Measurements from ENCODE around the gene KLC1. TPM values are rescaled to one million over a fixed set of nuclear protein-coding genes. Genes with fewer than 3 reads are reported as not detected.
"Not testable (repeated sequence)": the region's sequence is repeated elsewhere in the genome, so short reads cannot be mapped to it uniquely, and the experiment has no call there.

Gene KLC1
- total RNA-seq, 2 experiments from 2014 or later: 137 to 140 TPM

DNA sequence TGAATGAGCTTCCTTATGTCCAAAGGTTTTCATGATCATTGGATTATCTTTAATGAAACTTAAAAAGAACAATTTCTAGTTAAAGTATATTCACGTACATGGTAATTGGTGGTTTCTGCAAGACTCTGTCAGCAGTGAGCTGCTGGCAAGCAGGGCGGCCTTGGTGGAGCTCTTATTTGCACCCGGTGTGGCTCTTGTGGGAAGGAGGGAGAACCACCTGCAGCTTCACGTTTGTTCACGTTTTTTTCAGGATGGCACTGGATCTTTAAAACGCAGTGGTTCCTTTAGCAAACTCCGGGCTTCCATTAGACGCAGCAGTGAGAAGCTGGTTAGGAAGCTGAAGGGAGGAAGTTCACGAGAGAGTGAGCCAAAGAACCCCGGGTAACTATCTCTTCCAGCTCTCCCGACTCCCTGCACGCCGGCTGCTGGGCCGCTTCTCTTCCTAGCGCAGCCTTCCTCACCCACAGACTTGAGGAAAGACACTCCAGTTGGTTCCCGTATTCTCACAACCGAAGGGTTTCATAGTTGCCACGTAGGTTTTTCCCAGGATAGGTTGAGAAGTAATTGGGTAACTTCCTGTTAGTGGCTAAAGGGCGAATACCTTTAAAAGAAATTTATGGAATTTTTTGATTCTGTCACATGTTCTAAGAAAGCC is 57.9 kb downstream of the KLC1 start:
- Mint-ChIP-seq H3K4me1 (ENCODE audit: low read depth) (no peaks in the 10 kb centered on the region), H3K36me3 (ENCODE audit: low read depth) (peaks cover 39% of the 10 kb centered on the region), H3K9me3 (ENCODE audit: insufficient read depth) (no peaks in the 10 kb centered on the region), H3K4me3 (no peak overlapping the region), H3K27ac (no peak overlapping the region), H3K27me3 (ENCODE audit: low read depth) (no peaks in the 10 kb centered on the region)
- CTCF ChIA-PET: interaction anchor here (0.6 to 1.2 kb wide), 2 partner anchors 7 to 1140 kb away, joined by 3 to 4 read pairs; no protein-coding TSS in a partner anchor
- POLR2A ChIA-PET: no interaction called here
- no peak for DNase-seq
- no peak for ATAC-seq

DNA sequence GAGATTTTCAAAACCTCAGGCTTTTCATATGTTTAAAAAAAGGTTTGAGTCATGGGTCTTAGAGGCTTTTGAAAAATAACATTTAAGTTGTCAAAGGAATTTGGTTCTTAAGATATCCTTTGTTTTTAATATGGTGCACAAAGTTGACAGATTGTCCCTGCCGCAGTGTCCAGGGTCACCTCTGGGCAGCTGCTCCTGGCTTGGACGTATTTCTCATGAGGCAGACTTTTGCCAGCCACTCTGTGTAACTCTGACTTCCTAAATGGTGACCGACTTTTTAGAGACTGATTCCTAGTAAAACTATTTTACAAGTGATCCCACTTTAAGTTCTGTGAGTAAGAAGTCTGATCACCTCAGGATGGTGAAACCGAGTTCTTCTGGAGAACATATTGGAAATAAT is 58.7 kb downstream of the KLC1 start:
- Mint-ChIP-seq H3K36me3 (ENCODE audit: low read depth) (peaks cover 39% of the 10 kb centered on the region), H3K4me3 (no peak overlapping the region), H3K9me3 (ENCODE audit: insufficient read depth) (no peaks in the 10 kb centered on the region), H3K27me3 (ENCODE audit: low read depth) (no peaks in the 10 kb centered on the region), H3K4me1 (ENCODE audit: low read depth) (no peaks in the 10 kb centered on the region), H3K27ac (no peak overlapping the region)
- ChIA-PET CTCF (interaction anchor here (1.2 kb wide), 1 partner anchor 8 kb away, joined by 3 read pairs; no protein-coding TSS in a partner anchor), POLR2A (no interaction called here)
- DNase-seq (no peak), ATAC-seq (no peak)

DNA sequence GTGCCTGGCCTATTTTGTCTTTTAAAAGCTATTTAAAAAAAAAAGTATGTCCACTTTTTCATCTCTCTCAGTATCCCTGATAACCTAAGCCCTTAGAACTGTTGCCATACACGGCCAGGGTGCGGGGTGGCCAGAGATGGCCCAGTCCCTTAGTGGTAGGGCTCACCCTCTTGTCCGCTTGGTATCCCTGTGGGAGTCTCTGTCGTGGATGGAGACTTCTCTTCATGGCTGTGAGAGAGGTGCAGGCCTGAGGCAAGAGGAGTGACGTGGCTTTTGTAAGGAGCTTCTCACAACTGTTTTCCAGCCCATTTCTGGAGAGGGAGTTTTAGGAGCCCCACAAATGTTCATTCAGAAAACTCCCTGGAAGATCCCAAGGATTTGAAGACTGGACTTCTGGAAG is 59.4 kb downstream of the KLC1 start:
- ATAC-seq (no peak), DNase-seq (no peak)
- H3K4me3 Mint-ChIP-seq: no peak overlapping the region
- H3K27me3 Mint-ChIP-seq (ENCODE audit: low read depth): no peaks in the 10 kb centered on the region
- no peaks in the 10 kb centered on the region for H3K9me3 Mint-ChIP-seq (ENCODE audit: insufficient read depth)
- H3K36me3 Mint-ChIP-seq (ENCODE audit: low read depth): peaks cover 37% of the 10 kb centered on the region
- H3K4me1 Mint-ChIP-seq (ENCODE audit: low read depth): no peaks in the 10 kb centered on the region
- ChIA-PET POLR2A (no interaction called here), CTCF (interaction anchor here (1.2 kb wide), 1 partner anchor 9 kb away, joined by 3 read pairs; no protein-coding TSS in a partner anchor)
- H3K27ac Mint-ChIP-seq: no peak overlapping the region

DNA sequence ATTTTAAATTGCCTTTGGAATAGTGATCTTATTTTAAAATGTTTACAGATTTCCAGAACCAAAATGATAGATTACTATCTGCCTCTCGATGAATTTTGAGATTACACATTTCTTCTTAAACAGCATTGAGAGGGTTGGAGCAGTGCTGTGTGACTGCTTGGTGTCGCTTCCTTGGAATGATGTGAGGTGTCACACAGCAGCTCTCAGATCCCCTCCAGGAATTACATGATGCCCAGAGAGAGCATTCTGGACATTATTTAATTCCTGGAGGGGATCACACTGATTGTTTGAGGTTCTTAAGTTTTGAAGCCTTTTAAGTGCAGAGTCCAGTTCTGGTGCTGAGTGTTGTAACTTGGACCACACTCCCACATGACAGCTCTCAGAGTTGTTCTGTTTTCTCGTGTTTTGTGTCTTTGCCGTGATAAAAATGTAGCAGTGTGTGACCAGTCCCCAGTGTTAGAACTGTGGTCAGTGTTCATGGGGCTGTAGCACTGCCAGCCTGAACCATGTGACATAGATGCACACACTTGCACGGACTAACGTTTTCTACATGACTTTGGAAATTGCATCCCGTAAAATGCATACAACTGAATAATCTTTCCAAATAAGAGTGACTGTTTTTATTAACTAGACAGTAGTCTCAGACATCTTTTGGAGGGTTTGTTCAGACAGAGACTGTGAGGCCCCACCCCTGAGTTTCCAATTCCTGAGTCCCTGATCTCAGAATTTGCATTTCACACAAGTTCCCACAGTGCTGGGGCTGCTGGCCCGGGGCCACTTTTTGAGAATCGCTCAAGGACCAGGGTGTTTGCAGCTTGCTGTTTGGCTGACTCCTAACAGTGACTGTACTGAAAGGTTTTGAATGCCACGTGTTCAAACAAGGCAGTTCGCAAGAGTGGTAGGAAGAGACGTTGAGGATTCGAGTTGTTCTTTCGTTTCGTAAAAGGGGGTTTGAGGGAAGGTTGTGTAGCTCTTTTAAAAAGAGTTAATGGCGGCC is 60.2 kb downstream of the KLC1 start:
- H3K27me3 Mint-ChIP-seq (ENCODE audit: low read depth): no peaks in the 10 kb centered on the region
- DNase-seq (no peak), ATAC-seq (no peak)
- peak overlapping the region; percentile 16 for H3K27ac Mint-ChIP-seq
- ChIA-PET POLR2A (no interaction called here), CTCF (no interaction called here)
- no peak overlapping the region for H3K4me3 Mint-ChIP-seq
- H3K4me1 Mint-ChIP-seq (ENCODE audit: low read depth): no peaks in the 10 kb centered on the region
- peaks cover 44% of the 10 kb centered on the region for H3K36me3 Mint-ChIP-seq (ENCODE audit: low read depth)
- H3K9me3 Mint-ChIP-seq (ENCODE audit: insufficient read depth): no peaks in the 10 kb centered on the region

DNA sequence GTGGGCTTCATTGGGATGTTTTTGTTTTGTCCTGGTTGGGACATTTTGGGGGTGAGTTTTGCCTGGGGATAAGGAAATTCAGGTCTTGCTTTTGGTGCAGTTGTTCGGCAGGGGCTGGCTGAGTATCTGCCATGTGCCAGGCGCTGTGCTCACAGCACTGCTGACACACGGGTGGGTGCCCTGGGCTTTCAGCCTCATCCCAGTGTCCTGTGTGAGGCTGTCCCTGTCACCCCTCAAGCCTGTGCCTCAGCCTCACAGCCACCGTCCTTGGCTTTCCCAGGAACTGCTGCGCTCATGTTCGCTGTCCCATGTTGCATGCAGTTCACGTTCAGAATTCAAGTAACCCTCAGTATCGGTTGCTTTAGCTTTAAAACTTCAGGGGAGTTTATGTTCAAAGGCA is 61.3 kb downstream of the KLC1 start:
- ChIA-PET POLR2A (no interaction called here), CTCF (no interaction called here)
- H3K4me1 Mint-ChIP-seq (ENCODE audit: low read depth): no peaks in the 10 kb centered on the region
- no peak overlapping the region for H3K4me3 Mint-ChIP-seq
- H3K27me3 Mint-ChIP-seq (ENCODE audit: low read depth): no peaks in the 10 kb centered on the region
- no peaks in the 10 kb centered on the region for H3K9me3 Mint-ChIP-seq (ENCODE audit: insufficient read depth)
- ATAC-seq: no peak
- peak overlapping the region; percentile 0 for H3K27ac Mint-ChIP-seq
- no peak for DNase-seq
- peaks cover 42% of the 10 kb centered on the region for H3K36me3 Mint-ChIP-seq (ENCODE audit: low read depth)

DNA sequence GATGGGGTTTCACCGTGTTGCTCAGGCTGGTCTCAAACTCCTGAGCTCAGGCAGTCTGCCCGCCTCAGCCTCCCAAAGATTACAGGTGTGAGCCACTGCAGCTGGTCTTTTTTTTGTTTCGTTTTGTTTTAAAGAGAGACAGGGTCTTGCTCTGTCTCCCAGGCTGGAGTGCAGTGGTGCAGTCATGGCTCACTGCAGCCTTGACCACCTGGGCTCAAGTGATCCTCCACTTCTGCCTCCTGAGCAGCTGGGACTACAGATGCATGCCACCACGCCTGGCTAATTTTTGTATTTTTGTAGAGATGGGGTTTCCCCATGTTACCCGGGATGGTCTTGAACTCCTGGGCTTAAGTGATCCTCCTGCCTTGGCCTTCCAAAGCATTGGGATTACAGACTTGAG is 62.6 kb downstream of the KLC1 start:
- CTCF ChIA-PET; H3K4me3 Mint-ChIP-seq; H3K4me1 Mint-ChIP-seq (ENCODE audit: low read depth); H3K9me3 Mint-ChIP-seq (ENCODE audit: insufficient read depth); H3K27ac Mint-ChIP-seq; DNase-seq; H3K27me3 Mint-ChIP-seq (ENCODE audit: low read depth); ATAC-seq: not testable (repeated sequence)
- peaks cover 40% of the 10 kb centered on the region for H3K36me3 Mint-ChIP-seq (ENCODE audit: low read depth)
- POLR2A ChIA-PET: interaction anchor here (1.1 kb wide), 1 partner anchor 218 kb away, joined by 3 read pairs; no protein-coding TSS in a partner anchor

DNA sequence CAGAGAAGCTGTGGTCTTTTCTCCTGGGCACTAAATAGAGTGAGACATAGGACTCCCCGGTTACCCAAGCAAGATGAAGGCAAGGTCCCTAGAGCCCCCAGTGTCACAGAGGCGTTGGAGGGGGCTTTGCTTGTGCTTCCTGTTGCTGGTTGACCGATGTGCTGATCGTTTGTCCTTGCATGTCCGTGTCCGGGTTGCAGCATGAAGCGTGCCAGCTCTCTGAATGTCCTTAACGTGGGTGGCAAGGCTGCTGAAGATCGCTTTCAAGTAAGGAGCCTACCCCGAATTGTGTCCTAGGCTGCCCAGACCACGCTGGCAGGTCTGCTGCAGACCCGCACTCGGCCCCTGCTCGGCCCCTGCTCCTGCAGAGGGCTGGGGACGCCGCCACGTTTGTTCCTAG is 63.1 kb downstream of the KLC1 start:
- Mint-ChIP-seq H3K4me3 (no peak overlapping the region), H3K27ac (no peak overlapping the region)
- CTCF ChIA-PET: no interaction called here

DNA sequence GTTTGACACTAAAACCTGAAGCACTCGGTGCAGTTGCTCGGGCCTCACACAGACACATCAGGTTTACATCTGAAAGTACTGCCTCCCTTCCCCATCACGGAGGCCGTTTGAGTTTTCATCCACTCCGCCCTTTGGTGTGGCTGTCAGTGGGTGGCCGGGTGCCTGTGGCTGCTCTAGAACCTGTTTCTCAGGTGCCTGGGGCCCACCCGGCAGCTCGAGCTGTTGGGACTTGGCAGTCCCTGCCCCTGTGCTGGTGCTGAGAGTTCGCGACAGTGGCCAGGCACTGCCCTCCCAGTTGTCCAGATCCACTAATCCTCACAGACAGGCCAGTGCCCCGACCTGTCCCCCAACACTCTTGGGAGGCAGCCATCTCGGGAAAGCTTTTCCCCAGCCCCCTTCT is 63.9 kb downstream of the KLC1 start:
- Mint-ChIP-seq H3K9me3 (ENCODE audit: insufficient read depth) (no peaks in the 10 kb centered on the region), H3K27me3 (ENCODE audit: low read depth) (no peaks in the 10 kb centered on the region), H3K36me3 (ENCODE audit: low read depth) (peaks cover 39% of the 10 kb centered on the region), H3K4me3 (no peak overlapping the region), H3K4me1 (ENCODE audit: low read depth) (no peaks in the 10 kb centered on the region), H3K27ac (no peak overlapping the region)
- DNase-seq: no peak
- CTCF ChIA-PET: interaction anchor here (1.1 kb wide), 1 partner anchor 13 kb away, joined by 4 read pairs; no protein-coding TSS in a partner anchor
- no peak for ATAC-seq
- POLR2A ChIA-PET: interaction anchor here (1.1 kb wide), 1 partner anchor 217 kb away, joined by 3 read pairs; no protein-coding TSS in a partner anchor

More for the DNA sequence above, 63.1 kb downstream of the KLC1 start:
- no peaks in the 10 kb centered on the region for H3K4me1 Mint-ChIP-seq (ENCODE audit: low read depth)
- POLR2A ChIA-PET: interaction anchor here (1.1 kb wide), 1 partner anchor 218 kb away, joined by 3 read pairs; no protein-coding TSS in a partner anchor
- ATAC-seq (no peak), DNase-seq (no peak)
- peaks cover 39% of the 10 kb centered on the region for H3K36me3 Mint-ChIP-seq (ENCODE audit: low read depth)
- no peaks in the 10 kb centered on the region for H3K27me3 Mint-ChIP-seq (ENCODE audit: low read depth)
- H3K9me3 Mint-ChIP-seq (ENCODE audit: insufficient read depth): no peaks in the 10 kb centered on the region

DNA sequence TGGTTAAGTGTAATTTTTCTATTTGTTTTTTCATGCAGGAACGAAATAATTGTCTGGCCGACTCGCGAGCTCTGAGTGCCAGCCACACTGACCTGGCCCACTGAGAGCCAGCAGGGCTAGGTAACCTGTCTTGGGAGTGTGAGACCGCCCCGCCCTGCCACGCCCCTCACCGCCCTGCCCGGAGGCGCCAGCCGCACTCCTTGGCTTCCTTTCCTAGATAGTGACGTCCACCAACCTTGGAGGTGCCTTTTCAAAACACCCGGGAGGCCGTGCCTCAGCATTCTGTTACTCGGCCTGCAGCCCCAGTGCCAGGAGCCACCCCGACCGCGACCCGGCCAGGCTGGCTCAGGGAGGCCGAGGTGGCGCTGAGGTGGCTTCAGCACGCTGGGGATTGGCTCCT is 64.5 kb downstream of the KLC1 start:
- Mint-ChIP-seq H3K4me3 (no peak overlapping the region), H3K4me1 (ENCODE audit: low read depth) (no peaks in the 10 kb centered on the region), H3K36me3 (ENCODE audit: low read depth) (peaks cover 39% of the 10 kb centered on the region), H3K9me3 (ENCODE audit: insufficient read depth) (no peaks in the 10 kb centered on the region), H3K27ac (no peak overlapping the region), H3K27me3 (ENCODE audit: low read depth) (no peaks in the 10 kb centered on the region)
- DNase-seq (no peak), ATAC-seq (no peak)
- CTCF ChIA-PET: interaction anchor here (1.1 kb wide), 1 partner anchor 14 kb away, joined by 4 read pairs; no protein-coding TSS in a partner anchor
- POLR2A ChIA-PET: no interaction called here

DNA sequence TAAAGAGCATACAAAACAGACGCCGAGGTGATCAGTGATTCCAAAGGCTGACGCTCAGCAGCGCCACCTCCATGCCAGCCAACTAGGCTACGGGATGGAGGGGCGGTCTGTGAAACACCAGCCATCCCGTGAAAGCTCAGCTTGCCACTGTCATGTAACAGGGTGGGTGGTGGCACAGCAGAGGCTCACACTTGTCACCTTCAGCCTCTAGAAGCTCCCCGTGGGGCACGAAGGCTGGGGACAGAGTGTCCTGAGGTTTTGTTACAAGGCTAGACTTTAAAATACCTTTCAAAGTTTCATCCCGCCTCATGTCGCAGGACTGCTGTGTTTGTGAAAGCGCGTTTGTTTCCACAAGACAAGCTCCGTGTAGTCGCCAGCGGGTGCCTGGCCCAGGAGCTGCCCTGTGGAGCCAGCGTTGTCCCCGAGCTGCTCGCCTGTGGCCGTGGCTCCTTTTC is 65.6 kb downstream of the KLC1 start:
- no peak for ATAC-seq
- DNase-seq: no peak
- H3K27ac Mint-ChIP-seq: no peak overlapping the region
- H3K4me3 Mint-ChIP-seq: no peak overlapping the region
- POLR2A ChIA-PET: interaction anchor here (0.6 to 0.9 kb wide), 2 partner anchors 15 to 32 kb away, joined by 3 read pairs; no protein-coding TSS in a partner anchor
- no peaks in the 10 kb centered on the region for H3K27me3 Mint-ChIP-seq (ENCODE audit: low read depth)
- peaks cover 36% of the 10 kb centered on the region for H3K36me3 Mint-ChIP-seq (ENCODE audit: low read depth)
- CTCF ChIA-PET: no interaction called here
- no peaks in the 10 kb centered on the region for H3K4me1 Mint-ChIP-seq (ENCODE audit: low read depth)
- no peaks in the 10 kb centered on the region for H3K9me3 Mint-ChIP-seq (ENCODE audit: insufficient read depth)

DNA sequence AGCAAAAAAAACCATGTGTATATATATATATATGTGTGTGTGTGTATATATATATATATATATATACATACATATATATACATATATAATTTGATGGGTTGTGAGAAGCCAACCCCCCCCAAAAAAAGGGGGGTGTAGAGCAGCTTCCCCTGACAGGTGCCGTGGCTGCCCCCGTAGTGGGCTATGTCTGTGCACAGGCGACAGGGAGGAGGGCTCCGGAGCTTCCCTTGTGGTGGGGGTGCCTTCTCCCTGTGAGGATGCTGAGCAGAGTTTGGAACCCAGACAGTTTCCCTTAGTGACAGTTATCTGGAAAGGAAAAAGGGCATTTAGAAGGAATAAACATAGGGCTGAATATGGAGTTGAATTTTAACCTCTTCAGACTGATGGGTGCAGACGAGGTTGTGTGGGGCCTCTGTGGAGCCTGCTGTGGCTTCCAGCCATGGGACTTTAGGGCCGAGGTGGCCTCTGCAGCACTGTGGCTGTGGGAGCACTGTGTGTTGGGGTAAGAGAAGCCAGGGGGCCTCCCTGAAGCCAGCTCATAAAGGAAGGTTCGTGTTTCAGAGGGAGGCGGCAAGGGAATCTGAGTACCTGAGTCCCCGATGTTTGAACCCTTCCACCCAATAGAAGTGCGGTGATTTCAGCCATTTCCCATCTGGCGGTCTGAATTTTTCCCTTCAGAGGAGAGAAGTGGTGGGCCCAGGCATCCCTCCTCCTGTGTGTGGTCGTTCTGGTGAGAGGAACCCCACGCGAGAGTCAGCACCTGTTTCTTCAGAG is 66.5 kb downstream of the KLC1 start:
- Mint-ChIP-seq H3K4me3 (no peak overlapping the region), H3K36me3 (ENCODE audit: low read depth) (peaks cover 35% of the 10 kb centered on the region), H3K9me3 (ENCODE audit: insufficient read depth) (no peaks in the 10 kb centered on the region), H3K27me3 (ENCODE audit: low read depth) (no peaks in the 10 kb centered on the region), H3K4me1 (ENCODE audit: low read depth) (no peaks in the 10 kb centered on the region), H3K27ac (no peak overlapping the region)
- no peak for DNase-seq
- ChIA-PET POLR2A (no interaction called here), CTCF (no interaction called here)
- ATAC-seq: no peak
